ENCODE measurements around the gene REC114.
A peak's percentile ranks its signal among the peaks of the same experiment; 100 is the strongest.
"Not testable (repeated sequence)": the region's sequence is repeated elsewhere in the genome, so short reads cannot be mapped to it uniquely, and the experiment has no call there.

Gene REC114

DNA sequence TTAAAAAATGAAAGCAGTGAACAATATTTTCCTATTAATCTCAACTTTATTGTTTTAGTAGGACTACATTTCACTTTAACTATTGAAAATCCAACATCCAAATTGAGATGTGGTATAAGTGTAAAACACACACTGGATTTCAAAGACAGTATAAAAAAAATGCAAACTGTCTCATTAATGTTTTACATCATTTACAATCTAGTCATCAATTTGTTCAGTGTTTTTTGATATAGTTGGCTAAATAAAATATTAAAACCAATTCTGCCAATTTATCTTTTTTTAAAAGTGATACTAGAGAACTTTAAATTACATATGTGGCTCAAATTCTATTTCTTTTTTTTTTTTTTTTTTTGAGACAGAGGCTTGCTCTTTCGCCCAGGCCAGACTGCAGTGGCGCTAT lies 95.2 kb downstream of the REC114 start:
- no peak for DNase-seq

DNA sequence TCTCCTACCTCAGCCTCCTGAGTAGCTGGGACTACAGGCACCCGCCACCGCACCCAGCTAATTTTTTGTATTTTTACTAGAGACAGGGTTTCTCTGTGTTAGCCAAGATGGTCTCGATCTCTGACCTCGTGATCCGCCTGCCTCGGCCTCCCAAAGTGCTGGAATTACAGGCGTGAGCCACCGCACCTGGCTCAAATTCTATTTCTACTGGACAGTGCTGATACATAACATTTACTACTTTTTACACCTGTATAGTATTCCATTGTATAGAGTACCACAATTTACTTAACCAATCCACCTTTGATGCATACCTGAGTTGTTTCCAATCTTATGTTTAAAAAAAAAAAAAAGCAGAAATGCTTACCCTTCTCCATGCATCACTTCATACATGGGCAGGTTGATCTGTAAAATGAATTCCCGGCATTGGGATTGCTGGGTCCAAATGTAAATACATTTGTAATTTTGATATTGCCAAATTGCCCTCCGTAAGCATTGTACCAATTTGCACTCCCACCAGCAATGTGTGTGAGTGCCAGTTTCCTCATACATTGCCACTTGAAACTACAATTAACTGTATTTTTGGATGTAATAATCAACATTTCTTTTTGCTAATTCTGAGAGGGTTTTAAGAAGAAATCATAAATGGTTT lies 95.7 kb downstream of the REC114 start:
- DNase-seq = no peak

DNA sequence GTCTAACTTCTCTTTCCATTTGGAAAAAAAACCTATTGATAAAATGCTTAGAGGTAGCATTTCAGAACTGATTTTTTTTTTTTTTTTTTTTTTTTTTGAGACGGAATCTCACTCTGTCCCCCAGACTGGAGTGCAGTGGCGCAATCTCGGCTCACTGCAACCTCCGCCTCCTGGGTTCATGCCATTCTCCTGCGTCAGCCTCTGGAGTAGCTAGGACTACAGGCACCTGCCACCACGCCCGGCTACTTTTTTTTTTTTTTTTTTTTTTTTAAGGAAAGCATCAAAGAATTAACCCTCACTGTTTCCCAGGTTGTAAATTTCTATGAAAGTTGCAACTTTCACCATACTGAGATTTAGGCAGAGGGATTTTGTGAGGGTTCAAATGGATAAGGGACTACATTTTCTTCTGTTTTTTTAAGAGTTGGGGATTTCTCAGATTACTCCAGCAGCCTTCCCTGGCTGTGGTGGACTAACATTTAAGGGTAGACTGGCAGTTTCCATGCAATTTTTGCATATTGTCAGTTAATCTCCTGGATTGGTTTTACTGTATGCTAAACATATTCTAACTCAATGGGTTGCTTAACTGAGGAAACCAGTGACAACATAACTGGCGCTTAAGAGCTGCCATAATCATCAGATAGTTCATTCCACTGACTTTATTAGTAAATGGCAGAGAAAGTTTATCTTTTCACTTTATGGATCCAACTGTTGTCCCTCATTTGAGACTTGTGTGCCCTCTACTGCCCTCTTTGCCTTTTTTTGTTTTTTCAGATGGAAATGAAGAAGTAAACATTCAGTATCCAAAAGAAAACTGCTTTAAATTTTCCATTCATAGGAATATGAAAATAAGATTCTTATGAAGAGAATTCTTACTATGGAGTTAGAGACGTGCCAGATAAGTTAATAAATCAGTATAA lies 96.5 kb downstream of the REC114 start:
- DNase-seq = no peak

DNA sequence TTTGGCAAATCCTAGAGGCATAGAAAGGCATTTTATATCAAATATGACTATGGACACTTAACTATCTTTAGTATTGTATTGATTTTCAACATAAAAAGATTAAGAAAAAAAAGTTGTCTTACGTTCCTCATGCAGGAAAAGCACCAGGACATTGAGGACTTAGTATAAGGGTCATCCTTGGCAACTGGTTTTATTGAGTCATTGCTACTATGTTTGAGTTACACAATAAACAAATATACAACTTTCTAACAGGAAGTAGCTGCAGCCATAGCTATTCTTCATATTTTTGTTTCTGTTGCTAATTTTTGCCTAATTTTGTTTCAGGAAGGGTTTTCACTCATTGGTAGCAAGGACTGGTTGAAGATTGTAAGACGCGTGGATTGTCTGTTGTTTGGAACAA lies 97.2 kb downstream of the REC114 start:
- DNase-seq = no peak

DNA sequence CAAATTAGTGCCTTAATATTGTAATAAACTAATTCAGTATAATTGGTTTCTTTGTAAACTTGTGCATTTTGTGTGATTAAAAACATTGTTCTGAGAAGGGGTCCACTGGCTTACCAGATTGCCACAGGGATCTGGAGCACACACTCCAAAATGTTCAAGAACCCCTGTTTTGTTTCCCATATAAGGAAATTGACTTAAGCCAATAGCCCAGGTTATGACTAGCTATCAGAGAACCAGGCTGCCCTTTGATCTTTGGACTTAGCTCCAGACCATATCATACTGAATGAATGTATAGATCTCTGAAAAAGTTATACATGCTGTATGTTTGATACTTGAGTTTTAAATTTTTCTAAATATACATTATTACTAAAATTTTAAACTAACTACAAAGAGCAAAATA lies 98.5 kb downstream of the REC114 start:
- DNase-seq = no peak

DNA sequence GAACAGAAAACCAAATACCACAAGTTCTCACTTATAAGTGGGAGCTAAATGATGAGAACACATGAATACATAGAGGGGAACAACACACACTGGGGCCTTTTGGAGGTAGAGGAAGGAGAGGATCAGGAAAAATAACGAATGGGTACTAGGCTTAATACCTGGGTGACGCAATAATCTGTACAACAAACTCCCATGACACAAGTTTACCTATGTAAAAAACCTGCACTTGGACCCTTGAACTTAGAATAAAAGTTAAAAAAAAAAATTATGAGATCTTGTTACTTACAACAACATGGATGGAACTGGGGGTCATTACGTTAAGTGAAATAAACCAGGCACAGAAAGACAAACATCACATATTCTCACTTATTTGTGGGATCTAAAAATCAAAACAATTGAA lies 106.0 kb downstream of the REC114 start:
- not testable (repeated sequence) for DNase-seq

DNA sequence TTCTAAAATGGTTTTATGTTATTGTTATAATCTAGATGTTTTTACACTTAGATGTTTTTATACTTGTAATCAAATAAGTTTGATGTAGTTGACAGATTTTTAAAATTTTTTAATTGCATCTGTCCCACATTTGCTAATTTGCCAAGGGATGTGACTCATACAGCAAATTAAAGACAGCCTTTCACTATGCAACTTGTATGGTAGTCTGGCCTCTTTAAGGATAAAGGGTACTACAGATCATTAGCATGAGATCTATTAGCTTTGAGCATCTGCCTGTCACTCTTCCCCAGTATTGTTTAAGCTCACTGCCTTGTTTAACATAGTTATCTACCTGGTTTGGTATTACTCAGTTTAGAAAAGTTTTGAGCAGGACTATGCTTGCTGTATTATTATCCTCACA lies 107.2 kb downstream of the REC114 start:
- DNase-seq = no peak

DNA sequence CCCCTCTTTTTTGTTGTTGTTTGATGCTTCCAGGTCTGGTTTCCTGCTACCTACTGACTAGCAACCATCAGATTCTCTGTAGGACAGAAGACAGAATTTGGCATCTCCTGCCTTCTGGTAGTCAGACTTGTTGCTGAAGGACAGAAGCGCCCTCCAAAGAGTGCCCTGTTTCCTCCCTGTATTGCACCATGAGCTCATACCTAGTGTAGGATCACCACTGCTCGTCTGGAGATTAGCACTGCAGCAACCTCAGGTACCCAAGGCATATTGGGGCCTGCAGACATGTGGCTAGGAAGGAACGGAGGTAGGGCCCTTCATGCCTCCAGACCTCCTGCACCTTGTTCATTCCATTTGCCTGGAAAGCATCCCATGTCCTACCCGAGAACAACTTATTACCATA lies 112.1 kb downstream of the REC114 start:
- no peak for DNase-seq

DNA sequence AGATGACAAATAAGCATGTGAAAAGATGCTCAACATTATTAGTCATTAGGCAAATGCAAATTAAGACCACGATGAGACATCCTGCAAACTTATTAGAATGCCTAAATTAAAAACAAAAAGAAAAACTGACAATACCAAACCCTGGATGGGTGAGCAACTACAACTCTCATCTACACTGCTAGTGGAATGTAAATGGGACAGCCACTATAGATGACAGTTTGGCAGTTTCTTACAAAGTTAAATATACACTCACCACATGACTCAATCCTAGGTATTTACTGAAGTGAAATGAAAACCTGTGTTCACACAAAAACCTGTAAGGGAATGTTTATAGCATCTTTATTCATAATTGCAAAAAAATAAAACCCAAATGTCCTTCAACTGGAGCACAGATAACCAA lies 115.6 kb downstream of the REC114 start:
- no peak for DNase-seq

DNA sequence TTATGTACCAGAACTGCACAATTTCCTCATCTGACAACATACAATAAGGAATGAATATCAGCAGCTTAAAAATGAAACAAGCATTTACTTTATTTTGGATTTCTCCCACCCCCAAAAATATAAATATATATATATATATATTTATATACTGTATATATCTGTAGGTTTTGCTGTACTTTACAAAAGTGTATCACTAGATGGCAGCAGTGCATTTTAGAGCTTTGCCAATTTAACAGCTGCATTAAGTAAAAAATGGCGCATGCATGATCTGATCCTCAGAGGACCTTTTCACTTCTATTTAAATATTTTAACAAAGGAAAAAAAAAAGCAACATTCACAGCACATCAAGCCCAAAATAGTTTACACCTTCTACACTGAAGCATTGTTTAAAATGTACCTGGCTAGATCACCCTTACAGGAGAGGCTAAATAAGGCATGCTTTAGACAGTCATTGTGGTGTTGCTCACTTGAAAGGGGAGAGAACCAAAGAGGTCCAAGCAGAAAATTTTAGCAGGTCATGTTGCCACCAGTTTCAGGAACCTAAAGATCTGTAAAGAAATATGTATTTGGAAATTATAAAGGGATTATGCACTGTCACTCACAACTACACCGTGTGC lies 117.6 kb downstream of the REC114 start:
- peak; percentile 14 for DNase-seq

DNA sequence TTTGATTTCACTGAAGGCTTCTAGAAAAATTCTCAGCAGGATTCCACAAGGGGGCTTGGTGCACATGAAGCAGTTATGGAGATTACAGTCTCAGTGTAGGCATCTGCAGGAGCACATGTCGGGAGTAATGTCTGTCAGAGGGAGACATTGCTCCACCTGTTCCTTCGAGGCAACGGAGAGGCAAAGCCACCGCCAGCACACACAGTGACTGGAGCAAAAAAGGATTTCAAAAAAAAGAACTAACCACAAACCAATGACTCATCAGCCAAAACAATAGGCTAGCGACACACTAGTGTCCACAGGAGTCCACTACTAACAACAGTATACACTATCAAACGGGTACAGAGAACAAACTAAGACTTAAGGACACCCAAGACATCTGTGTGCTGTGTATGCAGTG lies 121.3 kb downstream of the REC114 start:
- DNase-seq = no peak

DNA sequence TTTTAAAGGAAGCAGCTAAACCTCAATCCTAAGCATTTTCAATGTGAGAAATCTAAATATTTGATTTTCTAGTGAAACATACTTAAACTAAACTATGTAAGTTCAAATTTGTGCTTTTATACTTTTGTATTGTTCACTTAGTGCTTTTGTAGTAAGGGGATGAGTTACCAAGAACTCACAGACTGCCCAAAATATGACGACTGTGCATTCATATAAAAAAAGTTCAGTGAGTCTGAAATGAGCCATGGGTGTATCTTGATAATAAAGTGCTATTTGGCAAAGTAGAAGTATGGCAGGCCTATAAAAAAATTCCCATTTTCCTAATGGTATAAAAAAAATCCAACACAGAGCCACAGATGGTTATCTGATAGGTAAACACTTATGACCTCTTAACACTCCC lies 124.1 kb downstream of the REC114 start:
- DNase-seq = no peak

DNA sequence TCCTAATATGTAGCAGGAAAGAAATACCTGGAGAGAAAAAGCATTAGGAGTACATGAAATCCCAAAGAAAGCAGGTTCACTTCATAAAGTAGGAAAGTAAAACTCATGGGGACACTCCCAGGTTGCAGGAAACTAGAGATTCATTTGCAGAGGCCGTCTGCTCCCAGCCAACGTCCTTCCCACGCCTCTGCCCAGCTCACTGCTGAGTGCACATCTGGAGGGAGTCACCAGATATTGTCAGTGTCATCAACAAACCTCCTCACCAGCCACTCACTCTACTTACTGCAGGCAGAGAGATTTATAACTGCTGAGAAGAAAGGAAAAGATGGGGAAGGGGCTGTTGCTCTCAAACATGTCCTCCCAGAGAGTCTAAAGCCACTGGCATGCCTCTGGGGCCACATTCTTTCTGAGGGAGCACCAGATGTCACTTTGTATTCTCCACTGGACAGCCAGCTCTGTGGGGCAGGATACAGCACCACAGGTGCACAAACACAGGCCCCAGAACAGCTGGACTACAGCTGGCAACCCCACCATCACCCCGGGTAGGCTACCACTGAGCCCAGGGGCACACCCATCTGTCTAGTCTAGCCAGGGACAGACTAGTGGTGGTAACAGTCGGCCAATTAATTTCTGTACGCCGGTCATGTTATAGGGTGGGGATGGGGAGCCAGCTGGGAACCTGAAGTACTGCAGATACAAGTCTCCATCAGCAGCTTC lies 125.8 kb downstream of the REC114 start:
- DNase-seq = no peak

DNA sequence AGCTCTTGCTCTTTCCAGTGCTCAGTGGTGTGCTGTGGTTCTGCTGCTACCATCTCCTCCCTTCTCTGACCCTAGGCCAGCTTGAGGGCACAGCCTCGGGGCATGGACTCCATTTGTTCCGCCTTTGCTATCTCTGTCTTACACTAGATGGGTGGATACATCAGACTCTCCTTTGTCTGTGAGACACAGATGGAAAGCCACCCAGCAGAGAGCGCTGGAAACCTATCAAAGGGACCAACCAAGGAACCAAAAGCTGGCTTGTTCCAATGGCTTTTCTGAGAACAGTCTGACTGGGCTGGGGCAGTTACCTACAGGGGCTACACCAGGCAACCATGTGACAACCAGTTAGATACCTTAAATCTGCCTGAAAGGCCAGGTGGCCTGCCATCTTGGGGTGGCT lies 126.4 kb downstream of the REC114 start:
- no peak for DNase-seq

DNA sequence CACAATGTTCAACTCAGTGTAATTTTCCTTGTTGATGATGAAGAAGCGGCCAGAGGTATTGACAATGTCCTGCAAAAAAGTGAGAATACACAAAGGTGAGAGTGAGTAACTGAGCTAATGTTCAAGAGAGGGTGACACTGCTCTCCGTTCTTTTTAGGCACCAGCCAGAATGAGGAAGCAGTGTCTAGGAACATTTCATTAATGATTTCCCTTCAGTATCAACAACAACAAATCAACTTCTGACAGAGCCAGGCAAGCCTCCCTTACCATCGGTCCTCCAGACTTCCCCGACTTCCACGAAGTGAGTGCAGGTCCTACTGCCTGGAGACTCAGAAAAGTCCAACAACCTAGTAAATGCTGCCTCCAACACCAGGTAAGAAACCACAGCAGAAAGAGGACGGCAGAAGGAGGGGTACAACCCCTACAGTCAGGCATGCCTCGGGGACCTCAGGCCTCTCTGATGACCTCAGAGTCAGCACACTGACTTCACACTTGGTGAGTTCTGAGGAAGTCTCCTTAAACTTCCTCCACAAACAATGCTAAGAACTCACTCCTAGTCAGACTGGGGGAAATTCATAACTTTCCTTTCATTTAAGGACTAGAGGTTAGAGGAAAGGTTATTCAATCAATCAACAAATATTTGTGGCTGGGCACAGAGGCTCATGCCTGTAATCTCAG lies 127.5 kb downstream of the REC114 start:
- DNase-seq = no peak

DNA sequence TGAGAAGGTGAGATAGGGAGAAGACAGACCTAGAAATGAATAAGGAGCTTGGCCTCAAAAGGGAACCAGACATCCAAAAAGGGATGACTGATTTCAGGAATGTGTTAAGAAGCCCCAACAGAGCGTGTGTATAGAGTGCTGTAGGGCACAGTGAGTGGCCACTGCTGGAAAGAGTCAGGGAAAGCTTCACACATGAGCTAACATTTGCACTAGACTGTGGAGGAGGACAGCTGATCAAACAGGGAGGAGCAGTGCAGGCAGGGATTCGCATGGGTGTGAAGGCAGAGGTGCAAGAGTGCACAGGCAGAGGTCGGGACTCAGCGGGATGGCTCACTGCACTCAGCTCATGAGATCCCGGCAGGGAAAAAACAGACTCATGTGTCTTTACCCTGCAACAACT lies 128.4 kb downstream of the REC114 start:
- no peak for DNase-seq

DNA sequence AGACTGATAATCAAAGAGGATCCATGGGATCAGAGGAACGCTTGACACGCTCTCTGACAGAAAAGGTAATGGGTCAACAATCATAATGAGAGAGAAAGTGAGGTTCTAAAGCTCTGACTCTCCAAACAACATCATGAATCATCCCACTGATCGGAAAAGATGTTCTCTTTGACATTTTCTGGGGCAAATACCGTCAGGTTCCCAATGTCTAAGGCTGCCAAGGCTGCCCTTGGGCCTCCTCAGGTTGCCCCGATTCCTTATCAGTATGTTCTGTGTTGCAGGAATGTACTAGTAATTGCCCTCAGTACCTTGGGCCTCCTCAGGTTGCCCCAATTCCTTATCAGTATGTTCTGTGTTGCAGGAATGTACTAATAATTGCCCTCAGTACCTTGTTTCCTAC lies 129.3 kb downstream of the REC114 start:
- DNase-seq = no peak

DNA sequence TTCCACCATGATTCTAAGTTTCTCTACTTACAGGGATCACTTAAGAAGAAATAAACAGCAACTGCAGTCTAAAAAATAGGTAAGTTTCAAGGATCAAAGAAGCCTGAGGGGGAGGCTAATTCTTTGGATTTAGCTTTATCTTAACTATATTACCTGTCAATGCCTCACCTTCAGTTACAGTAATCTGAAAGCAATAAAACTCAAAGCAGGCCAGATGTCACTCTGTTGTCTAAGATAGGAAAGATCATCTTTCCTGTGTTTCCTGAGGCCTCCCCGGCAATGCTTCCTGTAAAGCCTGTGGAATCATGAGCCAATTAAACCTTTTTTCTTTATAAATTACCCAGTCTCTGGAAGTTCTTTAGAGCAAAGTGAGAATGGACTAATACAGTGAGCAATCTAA lies 130.1 kb downstream of the REC114 start:
- no peak for DNase-seq

DNA sequence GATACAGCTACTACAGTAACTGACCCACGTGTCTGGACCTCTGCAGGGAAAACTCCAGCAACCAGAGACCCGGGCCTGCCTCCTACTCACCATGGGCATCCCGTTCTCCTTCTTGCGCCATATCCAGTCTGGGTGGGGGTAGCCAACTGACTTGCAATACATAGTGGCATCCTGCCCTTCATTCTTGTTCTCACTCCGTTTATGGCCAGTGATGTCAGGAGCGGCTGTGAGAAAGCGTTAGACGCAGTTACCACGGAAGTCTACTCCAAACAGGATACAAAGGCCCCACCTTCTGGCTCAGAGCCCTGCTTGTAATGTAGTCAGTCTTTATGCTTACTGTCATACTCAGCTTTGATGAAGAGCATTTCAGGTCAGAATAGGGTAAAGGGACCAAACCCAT lies 130.6 kb downstream of the REC114 start:
- no peak for DNase-seq

DNA sequence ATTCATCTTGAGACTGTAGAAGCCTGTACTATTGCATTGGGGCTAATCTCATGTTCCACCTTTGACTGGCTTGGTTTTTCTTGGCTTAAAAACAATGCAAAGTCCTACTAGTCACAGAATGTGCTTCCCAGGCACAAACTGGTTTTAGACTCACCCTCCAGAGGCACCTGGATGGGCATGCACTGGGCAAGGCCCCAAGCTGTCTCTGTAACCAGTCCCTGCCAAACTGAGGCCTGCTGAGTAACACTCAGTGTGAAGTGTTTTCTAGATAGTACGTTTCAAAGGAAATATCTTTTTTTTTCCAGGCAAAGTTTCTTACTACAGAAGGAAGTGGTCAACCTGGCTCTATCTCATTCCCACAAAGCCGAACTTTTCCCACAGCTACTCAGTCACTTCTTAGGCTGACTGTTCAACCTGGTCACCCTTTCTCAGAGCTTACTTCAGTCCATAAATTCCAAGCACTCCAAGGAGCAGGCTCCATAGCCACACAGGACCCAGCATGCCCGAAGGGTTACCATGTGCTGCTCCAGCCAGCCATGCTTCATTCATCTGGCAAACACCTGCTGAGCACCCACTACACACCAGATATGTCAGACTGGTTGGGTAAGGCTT lies 132.8 kb downstream of the REC114 start:
- no peak for DNase-seq

DNA sequence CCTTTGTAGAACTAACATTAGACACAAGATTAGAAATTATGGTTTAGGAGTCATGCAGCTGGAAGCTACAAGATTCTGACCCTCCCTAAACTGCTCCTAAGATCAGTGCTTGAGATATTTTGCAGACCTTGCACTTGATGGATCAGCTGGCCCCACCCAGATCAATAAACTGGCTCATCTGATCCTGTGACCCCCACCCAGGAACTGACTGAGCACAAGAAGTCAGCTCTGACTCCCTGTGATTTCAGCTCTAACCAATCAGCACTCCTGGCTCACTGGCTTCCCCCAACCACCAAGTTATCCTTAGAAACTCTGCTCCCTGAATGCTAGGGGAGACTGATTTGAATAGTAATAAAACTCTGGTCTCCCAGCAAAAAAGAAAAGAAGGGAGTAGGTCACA lies 134.6 kb downstream of the REC114 start:
- not testable (repeated sequence) for DNase-seq

DNA sequence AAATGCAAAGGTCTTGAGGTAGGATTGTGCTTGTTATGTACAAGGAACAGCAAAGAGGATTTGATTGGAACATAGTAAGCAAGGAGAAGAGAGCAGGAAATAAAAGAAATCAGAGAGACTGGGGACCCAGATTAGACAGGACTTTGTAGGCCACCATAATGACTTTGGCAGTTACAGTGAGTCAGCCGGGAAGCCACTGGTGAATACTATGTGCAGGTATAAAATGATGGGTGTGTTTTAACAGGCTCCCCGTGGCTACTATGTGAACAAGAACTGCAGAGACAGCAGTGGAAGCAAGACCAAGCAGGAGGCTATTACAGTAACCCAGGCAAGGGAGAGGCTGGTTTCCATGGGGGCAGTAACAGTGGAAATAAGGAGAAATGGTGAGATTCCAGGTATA lies 135.1 kb downstream of the REC114 start:
- DNase-seq = no peak

All from central memory CD4-positive, alpha-beta T cell (primary cell).